ENCODE measurements around the gene NR2F2.

- no peak for TF ChIP-seq CHCHD3 (CRISPR knock-in tag; IDR thresholded peaks at IDR 0.05)
- no peak for TF ChIP-seq HOXA9 (CRISPR knock-in tag; IDR thresholded peaks at IDR 0.05; ENCODE audit: borderline replicate concordance)
- TF ChIP-seq FOXM1 (CRISPR knock-in tag; IDR thresholded peaks at IDR 0.05) = no peak
- no peak for TF ChIP-seq CTCF (CRISPR knock-in tag; IDR thresholded peaks at IDR 0.05)
- no peak for TF ChIP-seq ZBTB1 (CRISPR knock-in tag; IDR thresholded peaks at IDR 0.05; ENCODE audit: borderline replicate concordance)
- TF ChIP-seq RFX1 (IDR thresholded peaks at IDR 0.05) = no peak
- no peak for TF ChIP-seq BORCS8-MEF2B (CRISPR knock-in tag; IDR thresholded peaks at IDR 0.05)
These were observed 31.7 kb downstream of the NR2F2 start for GRCh38 chr15:96362011-96362754.
